Measurements from ENCODE around the gene DZIP1L.

Gene DZIP1L

DNA sequence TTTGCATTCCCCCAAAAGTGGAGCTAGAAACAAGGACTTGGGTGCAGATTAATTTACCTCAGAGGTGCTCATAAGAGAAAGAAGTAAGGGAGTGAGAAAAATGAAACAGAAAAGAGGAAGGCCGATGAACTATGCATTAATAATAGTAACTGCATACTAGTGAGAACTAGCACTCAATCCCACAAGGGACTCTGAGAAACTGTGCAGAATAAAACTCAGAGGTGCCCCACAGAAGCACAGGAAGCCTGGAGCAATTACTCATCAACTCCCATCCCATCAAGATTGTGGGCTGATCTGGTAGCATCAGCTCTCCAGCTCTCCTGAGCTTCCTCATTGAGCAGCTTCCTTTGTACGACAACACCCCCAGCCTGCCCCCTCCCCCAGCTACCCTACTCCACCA, 54.6 kb downstream of the DZIP1L start:
- Histone ChIP-seq H3K27me3 (replicated peaks; ENCODE audit: control insufficient read depth, insufficient read depth, low read length, poor library complexity, severe bottlenecking) (no peaks in the 10 kb centered on the region), H3K36me3 (ENCODE audit: control insufficient read depth, insufficient read depth, low read length) (no peaks in the 10 kb centered on the region), H3K4me3 (ENCODE audit: insufficient read depth, low read depth, low read length, poor library complexity, severe bottlenecking) (no peak overlapping the region), H3K4me1 (ENCODE audit: control insufficient read depth, insufficient read depth, low read length, poor library complexity, severe bottlenecking) (no peaks in the 10 kb centered on the region), H3K27ac (ENCODE audit: insufficient read depth, low read length, poor library complexity, severe bottlenecking) (no peak overlapping the region), H3K9me3 (ENCODE audit: control insufficient read depth, low read length) (no peaks in the 10 kb centered on the region)
- DNase-seq = no peak

- no peak overlapping the region for H3K4me3 ChIP-seq (ENCODE audit: insufficient read depth, low read depth, low read length, poor library complexity, severe bottlenecking)
- H3K4me1 ChIP-seq (ENCODE audit: control insufficient read depth, insufficient read depth, low read length, poor library complexity, severe bottlenecking) = no peaks in the 10 kb centered on the region
- H3K36me3 ChIP-seq (ENCODE audit: control insufficient read depth, insufficient read depth, low read length) = no peaks in the 10 kb centered on the region
- H3K9me3 ChIP-seq (ENCODE audit: control insufficient read depth, low read length) = no peaks in the 10 kb centered on the region
- H3K27ac ChIP-seq (ENCODE audit: insufficient read depth, low read length, poor library complexity, severe bottlenecking) = no peak overlapping the region
- H3K27me3 ChIP-seq (replicated peaks; ENCODE audit: control insufficient read depth, insufficient read depth, low read length, poor library complexity, severe bottlenecking) = no peaks in the 10 kb centered on the region
- DNase-seq = no peak
Measured at GRCh38 chr3:138059261-138059660, 56.1 kb downstream of the DZIP1L start.

- Histone ChIP-seq H3K36me3 (ENCODE audit: control insufficient read depth, insufficient read depth, low read length) (no peaks in the 10 kb centered on the region), H3K9me3 (ENCODE audit: control insufficient read depth, low read length) (no peaks in the 10 kb centered on the region), H3K4me3 (ENCODE audit: insufficient read depth, low read depth, low read length, poor library complexity, severe bottlenecking) (no peak overlapping the region), H3K4me1 (ENCODE audit: control insufficient read depth, insufficient read depth, low read length, poor library complexity, severe bottlenecking) (no peaks in the 10 kb centered on the region), H3K27me3 (replicated peaks; ENCODE audit: control insufficient read depth, insufficient read depth, low read length, poor library complexity, severe bottlenecking) (no peaks in the 10 kb centered on the region), H3K27ac (ENCODE audit: insufficient read depth, low read length, poor library complexity, severe bottlenecking) (no peak overlapping the region)
- no peak for DNase-seq
Measured at GRCh38 chr3:138057384-138057783, 58.0 kb downstream of the DZIP1L start.

DNA sequence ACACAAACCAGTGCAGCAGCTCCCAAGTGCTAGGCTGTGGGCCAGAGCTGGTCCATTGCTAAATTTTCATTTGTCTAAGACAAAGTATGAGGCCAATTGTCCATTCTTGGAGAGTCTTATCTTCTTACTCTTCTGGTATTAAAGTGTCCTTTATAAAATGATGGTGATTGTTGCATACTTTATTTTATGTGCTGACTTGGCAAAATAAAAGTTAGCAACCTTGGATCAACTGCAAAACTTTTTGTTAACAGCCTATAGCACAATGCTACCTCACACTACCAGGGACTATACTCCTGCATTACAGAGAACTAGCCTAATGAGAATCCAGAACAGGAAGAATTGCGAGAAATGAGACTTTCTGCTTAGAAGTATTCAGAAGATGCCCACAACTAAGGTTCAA, 61.4 kb downstream of the DZIP1L start:
- no peak for DNase-seq
- Histone ChIP-seq H3K27ac (ENCODE audit: insufficient read depth, low read length, poor library complexity, severe bottlenecking) (no peak overlapping the region), H3K4me1 (ENCODE audit: control insufficient read depth, insufficient read depth, low read length, poor library complexity, severe bottlenecking) (no peaks in the 10 kb centered on the region), H3K27me3 (replicated peaks; ENCODE audit: control insufficient read depth, insufficient read depth, low read length, poor library complexity, severe bottlenecking) (no peaks in the 10 kb centered on the region), H3K36me3 (ENCODE audit: control insufficient read depth, insufficient read depth, low read length) (no peaks in the 10 kb centered on the region), H3K9me3 (ENCODE audit: control insufficient read depth, low read length) (no peaks in the 10 kb centered on the region), H3K4me3 (ENCODE audit: insufficient read depth, low read depth, low read length, poor library complexity, severe bottlenecking) (no peak overlapping the region)

GRCh38 chr3:138051947-138052802, 63.2 kb downstream of the DZIP1L start:
- no peaks in the 10 kb centered on the region for H3K4me1 ChIP-seq (ENCODE audit: control insufficient read depth, insufficient read depth, low read length, poor library complexity, severe bottlenecking)
- no peaks in the 10 kb centered on the region for H3K9me3 ChIP-seq (ENCODE audit: control insufficient read depth, low read length)
- no peaks in the 10 kb centered on the region for H3K36me3 ChIP-seq (ENCODE audit: control insufficient read depth, insufficient read depth, low read length)
- no peak overlapping the region for H3K4me3 ChIP-seq (ENCODE audit: insufficient read depth, low read depth, low read length, poor library complexity, severe bottlenecking)
- DNase-seq = no peak
- H3K27me3 ChIP-seq (replicated peaks; ENCODE audit: control insufficient read depth, insufficient read depth, low read length, poor library complexity, severe bottlenecking) = no peaks in the 10 kb centered on the region
- H3K27ac ChIP-seq (ENCODE audit: insufficient read depth, low read length, poor library complexity, severe bottlenecking) = no peak overlapping the region

- H3K27ac ChIP-seq (ENCODE audit: insufficient read depth, low read length, poor library complexity, severe bottlenecking) = no peak overlapping the region
- no peak for DNase-seq
Measured at GRCh38 chr3:138049157-138049919, 66.1 kb downstream of the DZIP1L start.

DNA sequence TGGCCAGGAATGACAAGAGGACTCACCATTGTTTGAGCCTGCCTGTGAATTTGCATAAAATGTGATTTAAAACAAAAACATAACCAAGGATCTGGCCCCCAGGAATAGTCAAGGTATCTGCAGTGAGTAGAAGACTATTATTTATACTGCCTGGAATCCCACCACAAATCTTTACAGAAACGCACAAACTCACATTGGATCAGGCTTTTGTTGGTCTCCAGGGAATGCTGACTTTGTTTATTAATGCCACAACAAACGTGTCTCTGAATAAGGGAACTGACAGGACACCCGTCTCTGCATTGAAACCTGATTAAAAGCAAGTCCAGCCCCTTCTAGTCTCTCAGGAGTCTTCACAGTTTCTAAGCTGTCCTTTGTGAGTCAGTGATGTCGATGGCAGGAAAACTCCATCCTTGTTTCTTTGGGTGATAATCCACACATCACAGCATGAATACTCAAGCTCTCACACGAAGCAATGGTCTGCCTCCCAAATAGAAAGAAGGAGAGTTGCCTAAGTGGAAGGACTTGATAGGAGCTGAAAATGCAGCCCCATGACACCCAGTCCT, 67.7 kb downstream of the DZIP1L start:
- no peaks in the 10 kb centered on the region for H3K9me3 ChIP-seq (ENCODE audit: control insufficient read depth, low read length)
- H3K4me3 ChIP-seq (ENCODE audit: insufficient read depth, low read depth, low read length, poor library complexity, severe bottlenecking) = no peak overlapping the region
- H3K27me3 ChIP-seq (replicated peaks; ENCODE audit: control insufficient read depth, insufficient read depth, low read length, poor library complexity, severe bottlenecking) = no peaks in the 10 kb centered on the region
- no peak overlapping the region for H3K27ac ChIP-seq (ENCODE audit: insufficient read depth, low read length, poor library complexity, severe bottlenecking)
- H3K36me3 ChIP-seq (ENCODE audit: control insufficient read depth, insufficient read depth, low read length) = no peaks in the 10 kb centered on the region
- H3K4me1 ChIP-seq (ENCODE audit: control insufficient read depth, insufficient read depth, low read length, poor library complexity, severe bottlenecking) = no peaks in the 10 kb centered on the region
- no peak for DNase-seq

More at GRCh38 chr3:138049157-138049919, 66.1 kb downstream of the DZIP1L start:
- Histone ChIP-seq H3K27me3 (replicated peaks; ENCODE audit: control insufficient read depth, insufficient read depth, low read length, poor library complexity, severe bottlenecking) (no peaks in the 10 kb centered on the region), H3K9me3 (ENCODE audit: control insufficient read depth, low read length) (no peaks in the 10 kb centered on the region), H3K4me3 (ENCODE audit: insufficient read depth, low read depth, low read length, poor library complexity, severe bottlenecking) (no peak overlapping the region), H3K36me3 (ENCODE audit: control insufficient read depth, insufficient read depth, low read length) (no peaks in the 10 kb centered on the region), H3K4me1 (ENCODE audit: control insufficient read depth, insufficient read depth, low read length, poor library complexity, severe bottlenecking) (no peaks in the 10 kb centered on the region)

GRCh38 chr3:138046955-138047354, 68.5 kb downstream of the DZIP1L start:
- Histone ChIP-seq H3K27ac (ENCODE audit: insufficient read depth, low read length, poor library complexity, severe bottlenecking) (no peak overlapping the region), H3K4me3 (ENCODE audit: insufficient read depth, low read depth, low read length, poor library complexity, severe bottlenecking) (no peak overlapping the region), H3K27me3 (replicated peaks; ENCODE audit: control insufficient read depth, insufficient read depth, low read length, poor library complexity, severe bottlenecking) (no peaks in the 10 kb centered on the region), H3K9me3 (ENCODE audit: control insufficient read depth, low read length) (no peaks in the 10 kb centered on the region), H3K4me1 (ENCODE audit: control insufficient read depth, insufficient read depth, low read length, poor library complexity, severe bottlenecking) (no peaks in the 10 kb centered on the region), H3K36me3 (ENCODE audit: control insufficient read depth, insufficient read depth, low read length) (no peaks in the 10 kb centered on the region)
- DNase-seq = no peak

DNA sequence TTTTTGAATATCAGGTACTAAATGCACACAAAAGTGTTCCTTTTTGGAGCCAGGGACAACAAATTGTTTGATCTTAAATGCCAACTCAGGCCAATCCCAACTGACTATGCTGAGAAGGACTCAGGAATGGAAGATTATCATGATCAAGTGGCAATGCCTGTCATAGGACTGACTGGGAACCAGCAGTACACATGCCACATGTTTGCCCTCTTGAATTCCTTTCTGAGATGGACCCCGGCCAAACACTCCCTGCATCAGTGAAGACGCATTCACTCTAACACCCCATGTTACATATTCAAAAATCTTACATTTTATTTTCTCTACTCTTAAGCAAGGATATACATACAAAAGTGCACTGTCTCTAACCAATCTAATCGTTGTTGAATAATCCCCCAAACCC, 69.3 kb downstream of the DZIP1L start:
- Histone ChIP-seq H3K4me3 (ENCODE audit: insufficient read depth, low read depth, low read length, poor library complexity, severe bottlenecking) (no peak overlapping the region), H3K9me3 (ENCODE audit: control insufficient read depth, low read length) (no peaks in the 10 kb centered on the region), H3K27me3 (replicated peaks; ENCODE audit: control insufficient read depth, insufficient read depth, low read length, poor library complexity, severe bottlenecking) (no peaks in the 10 kb centered on the region), H3K36me3 (ENCODE audit: control insufficient read depth, insufficient read depth, low read length) (no peaks in the 10 kb centered on the region), H3K27ac (ENCODE audit: insufficient read depth, low read length, poor library complexity, severe bottlenecking) (no peak overlapping the region), H3K4me1 (ENCODE audit: control insufficient read depth, insufficient read depth, low read length, poor library complexity, severe bottlenecking) (no peaks in the 10 kb centered on the region)
- DNase-seq = no peak

Data from effector memory CD4-positive, alpha-beta T cell (primary cell).